NCI-H1105 (cell line): ENCODE measurements around the gene MRPL1.
"Not testable (repeated sequence)": the region's sequence is repeated elsewhere in the genome, so short reads cannot be mapped to it uniquely, and the experiment has no call there.

Source experiments
- DNase-seq: peaks from one replicate; lab custom pipeline; 2025; lab: John Stamatoyannopoulos, UW

Gene MRPL1

DNA sequence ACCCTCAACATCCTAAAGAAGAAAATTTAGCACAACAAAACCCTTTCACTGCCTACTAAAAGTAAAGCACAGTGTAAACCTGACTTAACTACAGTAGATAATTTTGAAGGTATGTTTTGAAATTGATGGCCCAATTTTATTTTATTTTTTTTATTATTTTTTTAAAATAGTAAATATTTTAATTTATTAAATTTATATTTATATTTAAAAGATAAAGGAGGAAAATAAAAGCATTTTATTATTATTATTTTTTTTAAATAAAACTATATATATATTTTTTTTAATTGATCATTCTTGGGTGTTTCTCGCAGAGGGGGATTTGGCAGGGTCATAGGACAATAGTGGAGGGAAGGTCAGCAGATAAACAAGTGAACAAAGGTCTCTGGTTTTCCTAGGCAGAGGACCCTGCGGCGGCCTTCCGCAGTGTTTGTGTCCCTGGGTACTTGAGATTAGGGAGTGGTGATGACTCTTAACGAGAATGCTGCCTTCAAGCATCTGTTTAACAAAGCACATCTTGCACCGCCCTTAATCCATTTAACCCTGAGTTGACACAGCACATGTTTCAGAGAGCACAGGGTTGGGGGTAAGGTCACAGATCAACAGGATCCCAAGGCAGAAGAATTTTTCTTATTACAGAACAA lies 120.4 kb downstream of the MRPL1 start:
- not testable (repeated sequence) for DNase-seq

- DNase-seq, result not testable (repeated sequence)
These were observed 121.1 kb downstream of the MRPL1 start for GRCh38 chr4:77983612-77984311.

- no peak for DNase-seq
These were observed 127.3 kb downstream of the MRPL1 start for GRCh38 chr4:77989968-77990367.

DNA sequence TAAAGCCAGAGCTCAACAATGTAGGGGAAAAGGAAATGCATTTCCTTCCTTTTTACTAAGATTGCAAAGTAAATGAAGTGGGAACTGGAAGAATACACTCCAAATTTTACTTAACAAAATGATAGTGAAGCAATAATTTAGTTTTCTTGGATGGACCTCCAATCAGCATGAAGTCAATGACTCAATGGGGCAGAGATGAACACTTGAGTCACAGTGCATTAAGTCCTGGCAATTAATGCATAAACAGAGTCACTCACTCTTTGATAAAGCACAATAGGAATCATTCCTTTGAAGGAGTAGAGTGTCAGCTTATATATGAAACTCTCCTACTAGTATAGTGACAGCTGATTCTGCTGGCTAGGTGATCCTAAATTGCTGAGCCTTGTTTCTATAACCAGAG lies 127.8 kb downstream of the MRPL1 start:
- DNase-seq, result no peak

DNA sequence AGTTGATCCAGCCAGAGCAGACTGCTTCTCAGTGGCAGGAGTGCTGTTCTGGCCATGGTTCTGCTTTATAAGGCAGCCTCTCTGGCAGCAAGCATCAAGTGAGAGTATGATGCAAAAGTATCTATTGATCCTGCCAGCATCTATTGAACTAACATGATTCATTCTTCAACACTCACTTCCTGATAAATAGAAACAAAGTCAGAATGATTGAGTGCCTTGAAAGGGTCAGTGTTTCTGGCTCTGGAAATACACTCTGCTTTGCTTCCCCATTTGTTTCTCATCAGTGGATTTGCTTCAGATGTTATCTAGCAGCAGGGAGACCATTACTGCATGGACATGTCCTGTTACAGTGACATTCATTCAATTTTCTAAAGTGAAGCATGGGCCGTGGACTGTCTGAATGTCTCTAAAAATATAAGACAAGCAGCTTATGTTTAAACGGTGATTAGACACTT lies 128.3 kb downstream of the MRPL1 start:
- DNase-seq, result no peak

GRCh38 chr4:77992581-77992980 lies 130.0 kb downstream of the MRPL1 start:
- DNase-seq, result no peak

- DNase-seq, result no peak
These were observed 131.6 kb downstream of the MRPL1 start for GRCh38 chr4:77994194-77994721.

DNA sequence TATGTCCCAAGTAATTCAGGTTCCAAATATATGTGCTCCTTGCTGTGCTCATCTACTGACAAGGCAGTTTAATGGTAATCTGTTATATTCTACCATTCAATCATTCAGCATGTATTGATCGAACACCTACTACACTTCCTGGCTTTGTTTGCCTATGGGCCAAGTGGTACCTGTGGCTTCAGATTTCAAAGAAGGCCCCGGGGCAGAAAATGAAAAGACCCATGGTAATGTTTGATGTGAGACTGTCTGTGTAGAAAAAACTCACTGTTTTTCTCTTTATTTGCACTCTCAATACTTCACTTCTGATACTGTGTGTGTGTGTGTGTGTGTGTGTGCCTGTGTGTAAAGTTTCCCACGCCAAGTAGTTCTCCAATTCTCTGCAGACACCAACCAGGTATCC lies 133.4 kb downstream of the MRPL1 start:
- DNase-seq, result no peak

DNA sequence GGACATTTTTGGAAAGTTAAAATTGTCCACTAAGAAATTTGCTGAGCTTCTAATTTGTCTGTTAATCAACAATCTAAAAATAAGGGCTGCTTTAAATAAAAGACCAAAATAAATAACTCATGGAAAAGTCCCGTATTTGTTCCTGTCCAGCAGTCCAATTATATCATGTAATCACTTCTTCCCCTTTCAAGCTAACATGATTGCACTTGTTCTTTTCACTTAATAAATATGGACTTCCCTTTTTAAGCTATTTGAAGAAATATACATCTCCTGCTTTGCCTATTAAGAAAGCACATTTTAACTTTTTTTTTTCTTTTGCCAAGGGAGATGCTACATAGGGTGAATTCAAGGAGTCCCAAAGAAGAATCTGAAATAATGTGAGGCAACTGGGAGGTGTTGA lies 138.9 kb downstream of the MRPL1 start:
- no peak for DNase-seq

DNA sequence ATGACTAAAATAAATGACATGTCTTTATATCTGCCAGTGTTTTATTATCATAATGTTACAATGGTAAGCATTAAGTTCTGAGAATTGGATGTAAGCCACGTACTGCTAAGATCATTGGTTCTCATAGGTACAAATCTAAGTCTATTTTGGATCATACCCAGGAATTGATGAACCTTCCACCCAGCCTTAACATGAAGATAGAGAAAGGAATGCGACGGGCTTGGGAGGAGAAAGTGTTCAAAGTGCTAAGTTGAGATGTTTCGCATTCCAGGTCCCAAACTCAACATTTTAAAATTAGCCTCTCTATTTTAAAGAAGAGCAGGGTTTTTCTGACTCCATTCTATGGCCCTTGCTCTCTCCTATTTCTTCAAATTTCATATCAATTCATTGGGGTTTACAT lies 139.6 kb downstream of the MRPL1 start:
- no peak for DNase-seq
